Spleen (tissue), 13 donors: ENCODE results near the gene CPNE8. TPM values are rescaled to one million over a fixed set of nuclear protein-coding genes. Genes with fewer than 3 reads are reported as not detected.
A peak's percentile ranks its signal among the peaks of the same experiment; 100 is the strongest.

Experiments
- DNase-seq: peaks from one replicate; pipeline ENCODE4 v3.0.0-alpha.2; 2020
- H3K27ac ChIP-seq, 8 donors: fragments of 200-600 bp; sonication (generic) in 7 of 8; 1 replicate in 4 of 8; 2 replicates in 4 of 8; pipeline versions ENCODE4 v1.5.0 to v1.8.0; 2016 to 2021; ENCODE audit warnings: inconsistent platforms in 4 of 8, mild to moderate bottlenecking in 4 of 8, moderate library complexity in 1 of 8
- H3K27me3 ChIP-seq, 7 donors: fragments of 200-600 bp; sonication (generic) in 6 of 7; replicated peaks in 1 of 7; 1 replicate in 4 of 7; 2 replicates in 3 of 7; pipeline versions ENCODE4 v1.5.0 to v1.8.0; 2016 to 2021; ENCODE audit warnings: inconsistent platforms in 3 of 7, mild to moderate bottlenecking in 1 of 7
- H3K36me3 ChIP-seq, 6 donors: fragments of 200-600 bp; sonication (generic) in 5 of 6; 1 replicate in 4 of 6; 2 replicates in 2 of 6; pipeline versions ENCODE4 v1.5.0 to v1.8.0; 2016 to 2021; ENCODE audit warnings: inconsistent platforms in 2 of 6
- H3K4me1 ChIP-seq, 6 donors: fragments of 200-600 bp; sonication (generic) in 5 of 6; 1 replicate in 3 of 6; 2 replicates in 3 of 6; pipeline versions ENCODE4 v1.5.0 to v1.8.0; 2016 to 2021; ENCODE audit warnings: inconsistent platforms in 3 of 6
- H3K4me3 ChIP-seq, 8 donors: fragments of 200-600 bp; sonication (generic) in 7 of 8; 1 replicate in 4 of 8; 2 replicates in 4 of 8; pipeline versions ENCODE4 v1.5.0 to v1.8.0; 2016 to 2021; ENCODE audit warnings: inconsistent platforms in 4 of 8, mild to moderate bottlenecking in 4 of 8, moderate library complexity in 2 of 8
- H3K9me3 ChIP-seq, 8 donors: fragments of 200-600 bp; sonication (generic) in 7 of 8; 1 replicate in 4 of 8; 2 replicates in 4 of 8; pipeline versions ENCODE4 v1.5.0 to v1.8.0; 2016 to 2021; ENCODE audit warnings: inconsistent platforms in 4 of 8
- POLR2A ChIP-seq, 3 donors: fragments of 450-650 bp; IDR thresholded peaks; one replicate each; pipeline ENCODE4 v1.5.1; 2017; ENCODE audit warnings: antibody characterized with exemption in 3 of 3, mild to moderate bottlenecking in 1 of 3
- POLR2AphosphoS5 ChIP-seq, 3 donors: sonication (generic); formaldehyde crosslinking; IDR thresholded peaks; one replicate each; pipeline ENCODE4 v1.5.1; 2017; ENCODE audit warnings: antibody characterized with exemption in 3 of 3
- WGBS, 5 donors: extraction: QIAGEN DNeasy Blood & Tissue Kit in 3 of 5; methylation state at CpG; one replicate each; pipeline versions ENCODE4 v1.1.5 to v1.1.7; 2013 to 2018; 5-methylcytosine and 5-hydroxymethylcytosine counted together
- intact Hi-C: fragments of 100-400 bp; cut with DNase I; formaldehyde crosslinking; loops from one replicate; pipeline ENCODE4 v1.15.0; 2023; ENCODE audit warnings: low total_unique reads
- long read RNA-seq, 2 donors: transcript quantifications; one replicate each; lab custom pipeline, GENCODE V29; 2026
- polyA plus RNA-seq, 3 donors: library from polyadenylated mRNA; stranded (reverse); fragments of 200-250 nt; gene quantifications; one replicate each; pipeline ENCODE4 v1.2.1, GENCODE V29; 2013
- total RNA-seq, 7 donors: library from RNA; depleted of rRNA in 3 of 7; stranded (reverse); fragments of >200 nt in 3 of 7; fragmentation: NEBNext Ultra II Directional in 4 of 7; extraction: Animal tissue kit (Norgen Biotek cat#: 25700) in 4 of 7; gene quantifications; one replicate each; pipeline versions ENCODE4 v1.1.0 to v1.2.1, GENCODE V29; 2016 to 2021
- TF ChIP-seq, protein P1 (sequence below), 11 experiments: fragments of 200-600 bp in 7 of 11; fragments of 450-650 bp in 4 of 11; sonication (generic) in 4 of 11; IDR thresholded peaks in 8 of 11; conservative IDR thresholded peaks in 3 of 11; 1 replicate in 7 of 11; 2 replicates in 4 of 11; pipeline versions ENCODE4 v1.4.0 to v1.8.0; 2016 to 2021; ENCODE audit warnings: antibody characterized with exemption in 11 of 11, inconsistent platforms in 4 of 11, mild to moderate bottlenecking in 1 of 11
- donor health status: healthy with polysubstance abuse.
- donor health status: DM: no; HTN: no; CAD: no; lungs with moderate emphysema.
- donor health status: DM: no; HTN: no; CAD: no.
- donor health status: Bipolar disorder and iron deficiency.
- donor health status: healthy.
- donor health status: DM: no; HTN: no; CAD: no.
- donor health status: DM: yes; HTN: yes; CAD: no.

CPNE8 gene
- total RNA-seq (10 to 100 TPM; 20.6 to 42.4 (median 31.3) TPM), polyA plus RNA-seq (10 to 100 TPM in 1 of 3 donors, 1 to 10 TPM in 2; 5.4 to 11.9 (median 6.4) TPM)
- long read RNA-seq, donor 1 = 0 reads
- long read RNA-seq, donor 2, partial matches to known transcripts = 0 of 1 reads
- long read RNA-seq, donor 2, other reads (novel, unspliced or antisense) = 0 of 1 reads

DNA sequence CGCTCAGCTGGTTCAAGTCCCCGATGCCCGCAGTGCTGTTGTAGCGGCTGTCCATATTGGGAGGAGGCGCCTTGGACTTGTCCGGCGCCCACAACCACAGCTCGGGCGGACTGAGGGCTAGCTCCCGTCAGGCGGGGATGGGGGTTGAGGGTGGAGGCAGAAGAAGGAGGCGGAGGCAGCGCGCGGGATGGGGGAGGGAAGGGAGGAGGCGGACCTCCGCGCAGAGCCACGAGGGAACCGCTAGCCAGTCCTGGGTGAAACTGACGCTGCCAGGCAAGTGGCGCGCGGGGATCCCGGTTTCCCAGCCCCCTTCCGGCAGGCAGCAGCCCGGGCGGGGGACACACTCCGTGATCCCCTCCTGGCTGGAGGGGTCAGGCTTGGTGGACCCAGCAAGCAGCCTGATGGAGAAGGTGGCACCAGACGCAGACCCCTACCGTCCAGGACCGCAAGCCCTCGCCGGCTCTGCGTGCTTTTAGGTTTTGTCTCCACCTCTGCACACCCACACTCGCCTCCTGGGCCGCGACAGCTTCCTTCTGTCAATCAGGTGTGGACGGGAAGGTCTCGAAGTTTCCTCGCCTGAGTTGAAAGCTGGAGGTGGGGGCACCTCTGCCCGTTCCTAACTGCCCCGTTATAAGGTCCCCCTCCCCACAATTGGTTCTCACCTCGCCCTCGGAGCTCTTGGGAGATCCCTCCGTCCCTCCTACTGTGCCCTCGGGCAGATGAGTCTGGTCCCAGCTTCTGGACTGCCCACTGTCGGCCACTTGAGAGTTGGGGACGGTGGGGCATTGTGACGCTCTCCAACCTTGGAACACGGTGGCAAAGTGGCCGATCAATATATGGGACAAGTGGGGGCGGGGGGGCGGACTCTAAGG is at the start of gene CPNE8:
CPNE8 (minus strand) TSS at position 112 of the 872 bp plus-strand sequence; CDS start at position 55, 57 bp downstream.
- DNase-seq = peak; percentile 92
- H3K4me1 ChIP-seq = peaks cover 11 to 45% (median 21%) of the 10 kb centered on the region in 6 donors
- H3K27me3 ChIP-seq = peaks cover 0 to 7% (median 0%) of the 10 kb centered on the region in 7 donors
- intact Hi-C loops = no loop called here
- 1 to 3% (median 1%) methylated on average over 38 to 54 of the region's 54 CpGs for WGBS, 5 donors
- peak within 1 kb of the TSS; percentile 66 to 97 (median 94) for H3K27ac ChIP-seq
- TF ChIP-seq POLR2AphosphoS5 (IDR thresholded peaks at IDR 0.05) (peak; percentile 86 to 91 (median 87)), POLR2A (IDR thresholded peaks at IDR 0.05) (peak in 1 of 3 donors; percentile 44)
- TF ChIP-seq, protein P1, sequence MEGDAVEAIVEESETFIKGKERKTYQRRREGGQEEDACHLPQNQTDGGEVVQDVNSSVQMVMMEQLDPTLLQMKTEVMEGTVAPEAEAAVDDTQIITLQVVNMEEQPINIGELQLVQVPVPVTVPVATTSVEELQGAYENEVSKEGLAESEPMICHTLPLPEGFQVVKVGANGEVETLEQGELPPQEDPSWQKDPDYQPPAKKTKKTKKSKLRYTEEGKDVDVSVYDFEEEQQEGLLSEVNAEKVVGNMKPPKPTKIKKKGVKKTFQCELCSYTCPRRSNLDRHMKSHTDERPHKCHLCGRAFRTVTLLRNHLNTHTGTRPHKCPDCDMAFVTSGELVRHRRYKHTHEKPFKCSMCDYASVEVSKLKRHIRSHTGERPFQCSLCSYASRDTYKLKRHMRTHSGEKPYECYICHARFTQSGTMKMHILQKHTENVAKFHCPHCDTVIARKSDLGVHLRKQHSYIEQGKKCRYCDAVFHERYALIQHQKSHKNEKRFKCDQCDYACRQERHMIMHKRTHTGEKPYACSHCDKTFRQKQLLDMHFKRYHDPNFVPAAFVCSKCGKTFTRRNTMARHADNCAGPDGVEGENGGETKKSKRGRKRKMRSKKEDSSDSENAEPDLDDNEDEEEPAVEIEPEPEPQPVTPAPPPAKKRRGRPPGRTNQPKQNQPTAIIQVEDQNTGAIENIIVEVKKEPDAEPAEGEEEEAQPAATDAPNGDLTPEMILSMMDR (IDR thresholded peaks at IDR 0.05 in 8 of 11, conservative IDR thresholded peaks at IDR 0.05 in 3 of 11) = no peak
- no peaks in the 10 kb centered on the region for H3K36me3 ChIP-seq
- no peaks in the 10 kb centered on the region for H3K9me3 ChIP-seq
- peak within 1 kb of the TSS; percentile 63 to 81 (median 70) for H3K4me3 ChIP-seq

- H3K9me3 ChIP-seq = peaks cover 0 to 3% (median 0%) of the 10 kb centered on the region in 8 donors
- intact Hi-C loops = no loop called here
- DNase-seq = no peak
- no peak overlapping the region for H3K27ac ChIP-seq
- no peak for TF ChIP-seq POLR2AphosphoS5 (IDR thresholded peaks at IDR 0.05)
- TF ChIP-seq, protein P1 (IDR thresholded peaks at IDR 0.05 in 8 of 11, conservative IDR thresholded peaks at IDR 0.05 in 3 of 11) = no peak
- no peak for TF ChIP-seq POLR2A (IDR thresholded peaks at IDR 0.05)
- WGBS, 5 donors = 71 to 84% (median 76%) methylated on average over 3 of the region's 3 CpGs
- H3K4me3 ChIP-seq = no peak overlapping the region
- no peaks in the 10 kb centered on the region for H3K4me1 ChIP-seq
- no peaks in the 10 kb centered on the region for H3K27me3 ChIP-seq
- no peaks in the 10 kb centered on the region for H3K36me3 ChIP-seq
These were observed 49.0 kb upstream of the CPNE8 start for GRCh38 chr12:38954238-38954873.

- DNase-seq = no peak
- no peak for TF ChIP-seq POLR2AphosphoS5 (IDR thresholded peaks at IDR 0.05)
- TF ChIP-seq, protein P1 (IDR thresholded peaks at IDR 0.05 in 8 of 11, conservative IDR thresholded peaks at IDR 0.05 in 3 of 11) = no peak
- TF ChIP-seq POLR2A (IDR thresholded peaks at IDR 0.05) = no peak
- Histone ChIP-seq H3K27ac (no peak overlapping the region), H3K27me3 (no peaks in the 10 kb centered on the region), H3K4me3 (no peak overlapping the region), H3K4me1 (no peaks in the 10 kb centered on the region), H3K36me3 (no peaks in the 10 kb centered on the region), H3K9me3 (peaks cover 0 to 3% (median 0%) of the 10 kb centered on the region in 8 donors)
- intact Hi-C loops = no loop called here
- WGBS, 5 donors = 81 to 93% (median 84%) methylated on average over 2 of the region's 2 CpGs
These were observed 44.0 kb upstream of the CPNE8 start for GRCh38 chr12:38949363-38949762.
